Stimulated activated naive CD8-positive, alpha-beta T cell treated with anti-CD3 and anti-CD28 coated beads, Interleukin-15, Interleukin-2, amounts not matched to agents 100 U/mL and 50 U/mL, for 24 hours (primary cell): Measurements from ENCODE around the gene INPP5A.

Experiments
- ATAC-seq: fragments of 150-1000 bp; cut with Tn5 transposase; one replicate; pipeline ENCODE4 v1.10.0; 2021
- DNase-seq: peaks from one replicate; pipeline ENCODE4 v3.0.0; 2021

The INPP5A gene

DNA sequence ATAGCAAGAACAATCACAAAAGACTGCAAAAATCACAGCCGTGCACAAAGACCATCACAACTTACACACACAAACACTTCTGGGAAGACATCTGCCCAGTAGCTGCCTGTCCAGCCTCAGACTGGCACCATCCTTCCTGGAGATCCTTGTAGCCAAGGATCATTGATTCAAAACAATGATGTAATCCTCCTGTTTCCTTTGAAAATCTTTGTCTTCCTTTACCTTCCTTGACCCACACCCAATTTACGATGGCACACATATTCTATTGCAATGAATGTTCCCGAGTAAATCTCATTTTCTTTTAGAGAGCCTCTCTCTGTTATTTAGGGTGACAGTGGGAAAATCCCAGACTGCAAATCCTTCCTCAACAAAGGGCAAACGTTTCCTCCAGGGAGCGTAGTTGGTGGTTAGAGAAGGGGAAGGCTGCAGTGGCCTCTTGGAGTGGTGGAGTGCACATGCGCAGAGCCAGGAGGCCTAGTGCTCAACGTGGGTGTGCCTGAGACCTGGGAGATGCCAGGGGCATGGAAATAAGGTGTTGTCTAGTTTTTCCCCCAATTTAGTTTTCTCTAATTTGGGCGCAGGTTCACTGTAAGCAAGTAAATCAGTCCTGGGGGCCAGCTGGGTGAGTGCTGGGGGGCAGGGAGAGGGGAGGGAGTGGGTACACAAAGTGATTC lies 3.1 kb upstream of the INPP5A start:
- no peak for ATAC-seq
- no peak for DNase-seq

DNA sequence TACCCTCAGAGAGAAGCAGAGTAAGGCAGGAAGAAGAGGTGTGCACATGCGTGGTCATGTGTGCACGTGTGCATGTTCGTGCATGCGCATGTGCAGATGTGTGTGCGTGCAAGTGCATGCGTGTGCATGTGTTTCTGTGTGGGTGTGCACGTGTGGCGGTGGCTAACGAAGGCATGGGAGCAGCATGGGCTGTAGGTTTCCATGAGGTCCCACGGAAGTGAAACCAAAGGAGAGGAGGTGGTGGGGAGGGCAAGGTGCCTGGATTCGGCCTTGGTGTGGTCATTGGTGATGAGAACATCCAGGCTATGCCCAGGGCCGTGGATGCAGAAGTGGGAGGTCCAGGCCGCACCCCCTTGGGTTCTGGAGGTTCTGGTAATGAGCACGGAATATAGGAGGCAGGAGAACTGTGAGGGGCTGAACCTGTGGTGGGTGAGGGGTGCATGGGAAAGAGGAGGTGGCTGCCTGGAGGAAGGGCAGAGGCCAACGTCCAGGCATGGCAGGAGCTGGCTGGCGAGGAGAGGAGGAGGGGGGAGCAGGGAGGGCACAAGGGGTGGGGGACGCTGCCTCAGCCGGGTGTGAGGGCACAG lies 2.4 kb upstream of the INPP5A start:
- ATAC-seq, result no peak
- no peak for DNase-seq

DNA sequence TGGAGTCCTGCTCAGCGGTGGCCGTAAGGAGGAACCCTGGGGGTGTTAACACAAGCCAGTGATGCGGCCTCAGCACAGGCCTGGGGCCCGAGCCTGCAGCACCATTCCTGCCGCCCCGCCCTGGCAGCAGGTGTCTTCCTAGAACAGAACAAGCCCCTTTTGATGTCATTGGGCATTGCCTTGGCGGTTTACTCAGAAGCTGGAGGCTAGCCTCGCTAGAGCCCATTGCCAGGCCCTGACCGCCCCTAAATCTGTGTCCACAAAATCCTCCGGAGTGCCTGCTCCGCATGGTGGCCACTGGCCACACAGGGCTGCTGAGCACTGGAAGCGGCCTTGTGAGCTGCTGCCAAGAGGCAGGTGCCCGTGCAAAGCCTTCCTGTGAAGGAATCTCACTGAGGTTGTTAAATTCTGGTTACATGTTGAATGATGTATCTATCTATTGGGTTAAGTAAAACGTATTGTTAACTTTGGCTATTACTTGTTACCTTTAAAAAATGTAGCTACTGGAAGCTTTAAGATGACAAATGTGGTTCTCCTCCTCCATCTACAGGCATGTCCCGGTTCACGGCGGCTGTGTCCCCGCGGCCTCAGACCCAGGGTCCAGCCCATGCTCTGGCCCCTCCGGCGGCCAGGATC lies 1.2 kb upstream of the INPP5A start:
- ATAC-seq, result no peak
- DNase-seq, result no peak

DNA sequence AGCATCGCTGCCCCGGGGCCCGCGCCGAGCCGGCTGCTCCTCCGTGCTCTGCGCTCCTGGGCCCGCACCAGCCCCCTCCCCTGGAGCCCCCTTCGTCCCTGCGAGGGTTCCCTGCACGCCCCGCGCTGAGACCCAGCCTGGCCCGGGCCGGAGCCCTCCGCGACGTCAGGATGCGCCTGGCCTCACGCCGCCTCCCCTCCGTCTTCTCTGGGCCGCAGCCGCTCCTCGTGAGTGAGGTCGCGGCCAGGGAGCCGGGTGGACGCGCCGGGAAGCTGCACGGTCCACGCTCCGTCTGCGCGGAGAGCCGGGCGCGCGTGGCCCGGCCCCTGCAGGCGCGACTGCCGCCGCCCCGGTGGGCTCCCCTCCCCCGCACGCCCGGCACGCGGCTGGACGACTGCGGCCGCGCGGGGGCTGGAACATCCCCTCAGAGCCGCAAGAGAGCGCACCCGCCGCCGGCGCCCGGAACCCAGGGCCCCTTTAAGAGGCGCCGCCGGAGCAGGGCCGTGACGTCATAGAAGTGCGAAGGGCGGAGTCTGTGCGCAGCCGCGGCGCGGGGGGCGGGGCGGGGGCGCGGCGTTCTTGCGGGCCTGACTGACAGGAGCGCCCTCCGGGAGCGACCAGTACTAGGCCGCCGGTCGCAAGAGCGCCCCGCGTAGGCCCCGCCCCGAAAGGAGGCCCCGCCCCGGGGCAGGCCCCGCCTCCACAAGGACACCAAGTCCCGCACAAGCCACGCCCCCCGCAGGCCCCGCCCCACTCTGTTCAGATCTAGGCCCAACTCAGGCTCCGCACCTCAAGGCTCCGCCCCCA lies 507 bp upstream of the INPP5A start:
- peak; percentile 100 for DNase-seq
- ATAC-seq, result peak; percentile 89

DNA sequence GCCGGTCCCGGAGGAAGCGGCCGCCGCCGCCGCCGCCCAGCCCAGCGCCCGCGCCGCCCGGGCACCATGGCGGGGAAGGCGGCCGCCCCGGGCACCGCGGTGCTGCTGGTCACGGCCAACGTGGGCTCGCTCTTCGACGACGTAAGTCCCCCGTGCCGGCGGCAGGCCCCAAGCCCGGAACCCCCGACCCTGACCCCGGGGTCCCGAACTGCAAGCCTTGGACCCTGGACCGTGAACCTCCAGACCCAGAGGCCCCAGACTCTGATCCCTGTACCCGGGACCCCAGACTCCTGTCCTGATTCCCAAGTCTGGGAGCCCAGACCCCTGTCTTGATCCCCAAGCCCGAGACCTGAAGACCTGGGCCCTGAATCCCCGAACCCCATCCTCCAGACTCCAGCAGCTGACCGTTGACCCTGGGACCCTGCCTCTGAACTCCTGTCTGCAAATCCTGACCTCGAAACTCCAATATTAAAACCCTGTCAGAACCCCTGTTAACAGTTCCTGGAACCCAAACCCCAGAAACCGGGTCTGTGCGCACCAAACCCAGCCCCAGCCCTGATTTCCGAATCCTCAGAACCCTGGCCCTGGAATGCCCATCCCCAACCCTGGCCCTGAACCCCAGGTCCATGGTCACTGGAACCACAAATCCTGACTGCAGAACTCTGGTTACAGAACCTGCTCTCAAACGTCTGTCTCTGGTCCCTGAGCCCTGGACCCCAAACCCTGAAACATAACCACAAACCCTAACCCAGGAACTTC lies 623 bp downstream of the INPP5A start:
- DNase-seq, result peak; percentile 26
- no peak for ATAC-seq

DNA sequence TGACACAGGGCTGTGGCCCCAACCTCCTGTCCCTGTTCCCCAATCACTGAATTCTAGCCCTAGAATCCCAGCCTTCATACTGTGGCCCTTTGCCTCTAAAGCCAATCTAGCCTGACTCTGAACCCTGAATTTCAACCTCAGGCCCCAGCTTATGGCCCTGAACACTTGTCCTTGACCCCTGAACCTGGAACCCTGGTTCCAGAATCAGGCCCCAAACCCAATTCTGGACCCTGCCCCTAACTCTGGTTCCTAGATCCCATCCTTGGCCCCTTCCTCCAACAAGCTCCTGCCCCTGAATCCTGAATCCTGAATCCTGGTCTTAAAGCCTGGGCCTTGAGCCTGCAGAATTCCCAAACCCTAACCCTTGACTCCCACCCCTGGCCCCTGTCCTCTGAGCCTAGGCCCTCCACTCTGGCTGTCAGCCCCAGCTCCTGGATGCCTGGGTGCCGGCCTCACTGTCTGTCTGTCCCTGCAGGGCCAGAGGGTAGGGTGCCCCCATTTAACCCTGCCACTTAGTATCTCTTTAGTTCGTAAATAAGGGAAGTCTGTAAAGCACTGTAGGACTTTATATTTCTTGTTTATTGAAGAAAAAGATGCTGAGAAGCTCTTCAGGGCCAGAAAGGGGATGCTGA lies 1.3 kb downstream of the INPP5A start:
- DNase-seq (no peak), ATAC-seq (no peak)

DNA sequence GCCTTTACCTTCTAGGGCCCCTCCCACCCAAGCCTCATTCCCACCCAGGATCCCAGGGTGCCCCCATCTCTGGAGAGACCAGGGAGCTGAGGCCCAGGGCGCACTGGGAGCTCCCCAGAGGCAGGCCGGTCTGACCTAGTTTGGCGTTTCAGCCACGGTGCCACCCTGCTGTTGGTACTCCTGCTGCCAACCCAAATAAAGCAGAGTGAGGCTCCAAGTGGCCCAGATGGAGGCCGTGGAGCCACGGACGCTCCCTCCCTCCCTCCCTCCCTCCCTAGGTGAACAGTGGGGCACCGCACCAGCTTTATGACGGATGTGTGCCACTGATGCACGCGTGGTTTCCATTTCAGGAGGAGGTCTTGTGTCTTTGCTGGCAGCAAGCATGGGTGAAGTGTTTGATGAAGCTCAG lies 1.8 kb downstream of the INPP5A start:
- ATAC-seq (no peak), DNase-seq (peak; percentile 48)

DNA sequence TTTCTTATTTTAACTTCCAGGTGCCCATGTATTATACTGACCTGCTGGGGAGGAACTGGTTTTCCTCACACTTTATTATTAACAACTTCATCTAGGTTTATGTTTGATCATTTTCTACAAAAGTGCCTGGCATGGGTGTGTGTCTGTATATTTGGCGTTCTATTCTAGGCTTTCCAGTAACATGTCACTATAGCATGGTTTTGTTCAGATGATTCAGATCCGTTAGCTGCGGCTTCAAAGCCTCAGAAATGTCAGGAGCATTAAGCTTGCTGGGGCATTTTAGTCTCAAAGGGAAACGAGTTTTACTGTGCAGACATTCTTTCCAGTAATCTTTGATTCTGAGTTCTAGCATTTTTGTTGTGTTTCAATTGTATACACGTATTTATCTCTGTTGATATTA lies 2.3 kb downstream of the INPP5A start:
- DNase-seq, result no peak

DNA sequence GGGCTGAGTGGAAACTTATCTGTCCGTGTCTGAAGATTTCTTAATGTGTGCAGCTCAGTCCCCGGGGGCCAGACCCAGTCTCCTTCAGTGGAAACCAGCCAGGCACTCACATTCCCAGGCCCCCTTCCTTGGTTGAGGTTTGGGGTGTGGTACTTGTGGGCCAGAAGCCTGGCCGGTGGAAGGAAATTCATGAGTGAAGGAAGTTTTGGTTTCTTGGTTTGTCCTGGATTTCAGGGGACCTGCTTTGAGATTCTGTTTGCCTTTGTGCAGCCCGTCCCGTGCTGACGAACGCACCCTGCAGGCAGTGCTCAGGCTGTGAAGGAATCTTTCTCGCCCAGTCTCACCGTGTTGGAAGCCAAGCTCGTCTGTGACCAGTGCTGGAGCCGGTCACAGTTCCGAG lies 2.9 kb downstream of the INPP5A start:
- DNase-seq, result no peak
- no peak for ATAC-seq

More for the DNA sequence above, 2.3 kb downstream of the INPP5A start:
- peak; percentile 10 for ATAC-seq

DNA sequence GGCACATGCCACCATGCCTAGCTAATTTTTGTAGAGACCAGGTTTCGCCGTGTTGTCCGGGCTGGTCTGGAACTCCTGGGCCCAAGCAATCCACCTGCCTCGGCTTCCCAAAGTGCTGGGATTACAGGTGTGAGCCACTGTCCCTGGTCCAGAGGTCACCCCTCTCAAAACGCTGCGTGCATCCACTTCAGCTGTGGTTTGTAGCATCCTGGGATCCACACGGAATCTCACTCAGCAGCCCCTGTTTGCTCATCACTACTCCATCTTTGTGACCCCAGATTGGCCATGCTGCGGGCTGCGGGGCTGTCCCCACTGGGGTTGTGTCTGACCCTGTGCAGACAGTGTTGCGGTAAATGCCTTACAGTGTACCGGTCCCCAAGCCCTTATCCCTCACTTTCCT lies 3.5 kb downstream of the INPP5A start:
- no peak for DNase-seq
- ATAC-seq, result no peak

DNA sequence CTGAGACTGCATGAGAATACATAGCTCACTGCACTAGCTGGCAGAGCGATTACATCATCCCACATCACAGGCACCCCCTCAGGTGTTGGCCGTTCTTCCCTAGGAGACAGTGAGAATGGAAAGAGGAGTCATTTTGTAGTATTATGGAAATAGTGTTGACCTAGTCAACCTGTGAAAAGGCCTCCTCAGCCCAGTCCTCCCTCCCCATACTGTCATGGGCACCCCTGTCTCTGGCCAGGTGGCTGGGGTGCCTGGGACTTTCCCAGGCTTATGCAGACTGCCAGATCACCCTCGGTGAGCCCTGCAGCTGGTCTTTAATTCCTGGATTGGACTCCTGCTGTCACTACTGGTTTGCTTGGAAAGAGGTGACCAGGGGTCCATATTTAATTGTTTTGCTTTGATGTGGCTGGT lies 4.0 kb downstream of the INPP5A start:
- ATAC-seq (no peak), DNase-seq (no peak)

DNA sequence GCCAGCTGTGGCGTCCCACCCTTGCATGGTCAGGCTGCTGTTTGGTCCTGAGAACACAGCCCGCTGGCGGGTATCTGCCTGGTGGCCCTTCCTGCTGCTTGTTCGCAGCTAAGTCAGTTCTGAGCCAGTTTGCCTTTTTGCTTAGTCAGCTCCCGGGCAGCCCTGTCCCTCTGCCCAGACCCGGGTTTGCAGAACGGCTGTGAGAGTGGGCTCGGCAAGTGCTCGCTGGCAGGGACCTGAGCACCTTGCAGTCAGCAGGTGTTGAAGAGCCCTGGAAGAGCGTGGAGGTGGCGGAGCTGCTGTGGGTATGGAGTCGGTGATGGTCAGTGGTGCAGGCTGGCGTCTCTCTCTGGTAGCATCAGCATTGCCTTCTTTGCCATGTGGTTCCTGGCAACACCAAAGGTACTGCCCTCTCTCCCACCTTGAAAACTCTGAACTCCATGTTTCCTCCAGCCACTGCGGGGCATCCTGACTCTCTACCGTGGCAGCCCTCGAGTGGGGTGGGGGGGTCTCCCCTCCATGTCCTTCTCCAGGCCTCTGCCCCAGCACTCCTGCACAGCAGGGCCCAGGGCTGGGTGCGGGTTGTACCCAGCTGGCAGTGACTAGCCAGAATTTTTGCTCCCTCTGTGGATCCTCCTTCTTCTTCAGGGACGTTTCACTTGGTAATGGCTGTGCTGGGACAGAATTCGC lies 4.6 kb downstream of the INPP5A start:
- ATAC-seq (no peak), DNase-seq (no peak)

DNA sequence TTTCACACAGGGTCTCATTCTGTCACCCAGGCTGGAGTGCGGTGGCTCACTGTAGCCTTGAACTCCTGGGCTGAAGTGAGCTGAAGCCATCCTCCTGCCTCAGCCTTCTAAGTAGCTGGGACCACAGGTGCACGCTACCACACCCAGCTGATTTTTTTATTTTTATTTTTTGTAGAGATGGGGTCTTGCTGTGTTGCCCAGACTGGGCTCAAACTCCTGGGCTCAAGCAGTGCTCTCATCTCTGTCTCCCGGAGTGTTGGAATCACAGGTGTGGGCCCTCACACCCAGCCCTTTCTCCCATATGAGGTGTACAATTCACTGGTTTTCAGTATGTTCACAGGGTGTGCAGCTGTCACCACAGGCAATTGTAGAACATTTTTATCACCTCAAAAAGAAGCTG lies 5.2 kb downstream of the INPP5A start:
- ATAC-seq (no peak), DNase-seq (no peak)

DNA sequence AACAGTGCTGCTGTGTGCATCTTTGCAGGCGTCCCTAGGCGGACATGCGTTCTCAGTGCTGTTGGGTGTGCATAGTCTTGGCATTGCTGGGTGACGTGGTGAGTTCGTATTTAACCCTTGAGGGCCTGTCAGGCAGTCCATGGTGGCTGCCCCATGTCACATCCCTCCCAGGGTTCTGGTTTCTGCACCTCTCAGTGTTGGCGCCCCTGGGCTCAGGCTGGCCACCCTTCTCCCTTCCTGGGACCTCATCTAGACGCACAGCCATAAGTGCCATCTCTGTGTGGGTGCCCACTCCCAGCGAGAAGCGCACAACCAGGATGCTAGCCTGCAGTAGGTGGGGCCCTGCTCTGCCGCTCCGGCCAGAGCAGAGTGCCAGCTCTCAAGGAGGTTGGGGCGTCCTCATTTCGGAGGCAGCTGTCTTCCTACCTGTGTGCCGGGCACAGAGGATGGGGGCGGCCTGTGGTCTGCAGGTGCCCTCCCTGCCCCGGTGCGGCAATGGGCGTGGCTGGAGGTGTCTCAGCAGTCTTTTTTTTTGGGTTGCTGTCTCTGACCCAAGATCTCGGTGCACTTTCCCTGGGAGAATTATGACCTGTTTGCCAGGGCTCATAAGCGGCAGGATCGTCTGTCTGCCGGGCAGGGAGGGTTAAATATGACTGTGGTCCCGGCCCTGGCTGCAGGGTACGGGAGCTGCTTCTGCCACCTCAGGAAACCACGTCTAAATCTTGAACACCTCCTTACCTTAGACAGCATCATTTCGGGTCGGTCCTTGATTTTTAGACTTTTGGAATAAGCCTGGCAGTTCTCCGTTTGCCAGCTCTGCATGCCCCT lies 6.5 kb downstream of the INPP5A start:
- no peak for DNase-seq

DNA sequence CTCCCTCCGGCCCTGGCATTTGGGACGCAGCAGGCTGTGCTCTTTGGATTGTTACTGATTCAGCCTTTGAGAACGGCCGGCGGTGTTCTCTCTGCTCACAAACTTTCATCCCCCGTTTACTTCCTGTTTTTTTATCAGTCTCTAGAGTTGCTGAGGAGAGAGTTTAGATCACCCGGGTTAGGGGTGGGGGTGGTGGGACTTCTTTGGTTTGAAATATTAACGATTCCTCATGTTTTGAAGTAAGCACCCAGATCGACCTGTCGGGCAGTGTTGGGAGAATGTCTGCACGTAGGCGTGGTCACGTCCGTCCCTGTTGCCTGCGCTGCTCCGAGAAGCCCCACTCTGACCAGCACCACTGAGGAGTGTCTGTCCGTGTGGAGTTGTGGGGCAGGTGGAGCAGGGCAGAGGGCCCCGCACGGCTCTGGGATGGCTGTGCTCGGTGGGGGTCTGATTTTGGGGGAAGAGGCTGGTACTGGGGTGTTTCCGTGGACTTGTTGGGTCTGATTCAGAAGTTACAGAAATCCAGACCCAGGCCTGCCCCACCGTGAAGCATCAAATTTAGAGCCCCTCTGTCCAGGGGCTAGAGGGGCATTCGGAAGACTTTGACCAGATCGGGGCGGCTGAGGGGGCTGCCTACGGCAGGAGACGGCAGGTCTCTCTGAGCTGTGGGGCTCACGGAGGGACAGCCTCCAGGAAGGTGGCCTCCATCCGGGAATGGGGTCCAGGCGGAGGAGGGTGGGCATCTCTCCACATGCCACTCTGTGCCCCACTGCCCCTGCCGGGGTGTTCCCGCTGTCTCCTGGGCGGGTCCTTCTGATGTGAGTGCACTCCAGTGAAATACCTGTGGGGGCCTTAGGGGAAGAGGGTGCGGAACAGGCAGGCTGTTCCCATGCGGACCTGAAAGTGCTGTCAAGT lies 7.4 kb downstream of the INPP5A start:
- DNase-seq, result no peak
- ATAC-seq, result no peak

More for the DNA sequence above, 6.5 kb downstream of the INPP5A start:
- ATAC-seq, result no peak

DNA sequence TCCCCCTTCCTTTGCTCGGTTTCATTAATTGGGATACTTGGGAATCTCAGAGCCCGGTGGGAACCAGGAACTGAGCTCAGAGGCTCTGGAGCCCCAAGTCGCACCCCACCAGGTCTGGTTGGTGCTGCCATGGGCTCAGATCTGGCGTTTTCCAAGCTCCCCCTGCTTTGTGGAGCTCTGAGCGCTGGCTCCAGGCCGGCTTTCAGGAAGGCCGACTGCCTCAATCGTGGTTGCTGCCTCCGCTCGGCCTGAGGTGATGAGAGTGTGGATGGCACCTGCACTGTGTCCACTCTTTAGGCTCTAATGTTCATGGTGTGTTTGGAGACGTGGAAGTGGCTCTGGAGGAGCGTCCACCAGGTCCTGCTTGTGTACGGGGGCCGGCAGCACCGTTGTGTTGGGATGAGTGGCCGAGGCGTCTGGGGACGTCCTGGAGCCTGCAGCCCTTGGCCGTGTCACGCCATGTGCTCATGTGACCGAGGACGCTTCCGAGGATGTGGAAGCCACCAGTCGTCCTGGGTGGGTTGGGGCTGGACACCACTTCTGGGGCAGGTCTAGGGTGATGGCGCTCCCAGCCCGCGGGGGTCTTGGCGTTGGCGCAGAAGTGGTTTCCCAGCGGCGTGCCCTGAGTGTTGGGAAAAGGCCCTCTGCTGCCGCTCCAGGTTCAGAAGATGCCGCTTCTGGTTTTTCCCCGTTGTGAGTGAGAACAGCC lies 8.2 kb downstream of the INPP5A start:
- DNase-seq, result no peak

DNA sequence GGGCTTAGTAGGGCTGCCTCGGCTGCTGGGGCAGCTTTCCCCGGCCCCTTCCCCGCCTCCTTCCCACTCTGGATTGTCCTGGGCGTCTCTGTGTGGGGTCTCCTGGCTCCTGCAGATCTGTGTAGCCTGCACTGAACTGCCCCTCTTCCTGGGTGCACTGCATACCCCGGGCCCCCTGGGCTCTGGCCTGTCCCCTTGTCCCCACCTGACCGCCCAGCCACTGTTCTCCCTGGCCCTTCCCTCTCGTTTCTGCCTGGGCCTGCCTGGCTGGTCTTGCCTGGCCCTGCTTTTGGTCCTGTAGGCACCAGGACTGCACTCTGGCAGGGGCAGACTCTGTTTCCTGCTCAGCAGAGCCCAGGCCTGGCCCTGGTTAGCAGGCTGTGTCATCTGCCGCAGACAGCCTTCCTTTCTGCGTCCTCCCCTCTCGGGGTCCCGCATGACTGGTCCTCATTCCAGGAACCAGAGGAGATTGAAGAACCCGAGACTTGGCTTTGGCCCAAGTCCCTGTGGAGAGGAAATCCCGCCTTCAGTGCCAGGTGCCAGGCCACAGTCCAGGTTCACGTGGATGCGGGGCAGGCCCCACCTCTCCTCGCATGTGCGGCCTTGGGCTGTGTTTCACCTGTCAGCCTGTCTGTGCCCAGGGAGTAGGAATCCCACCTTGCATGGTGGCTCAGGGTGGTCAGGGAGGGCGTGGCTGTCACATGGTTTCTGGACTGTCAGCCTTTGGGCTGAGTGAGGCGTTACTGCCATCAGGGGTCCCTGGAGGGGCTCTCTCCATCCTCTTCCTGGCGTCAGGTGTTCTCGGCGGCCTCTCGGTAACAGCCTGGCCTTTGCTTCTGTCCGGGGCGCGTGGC lies 9.2 kb downstream of the INPP5A start:
- no peak for ATAC-seq
- DNase-seq, result peak; percentile 35

More for the DNA sequence above, 8.2 kb downstream of the INPP5A start:
- no peak for ATAC-seq
